Stomach (tissue), 4 donors: ENCODE results near the gene ARL15.

Experiments used
- POLR2A ChIP-seq, 4 donors: fragments of 450-650 bp; IDR thresholded peaks; one replicate each; pipeline ENCODE4 v1.6.1; 2016; ENCODE audit warnings: antibody characterized with exemption in 4 of 4, control low read depth in 2 of 4, mild to moderate bottlenecking in 1 of 4, moderate library complexity in 1 of 4
- POLR2AphosphoS5 ChIP-seq, 3 donors: sonication (generic); formaldehyde crosslinking; IDR thresholded peaks; one replicate each; pipeline ENCODE4 v1.6.1; 2016; ENCODE audit warnings: antibody characterized with exemption in 3 of 3
- TF ChIP-seq, protein P1 (sequence below), 7 experiments: fragments of 450-650 bp in 4 of 7; fragments of 200-600 bp in 3 of 7; sonication (generic) in 3 of 7; IDR thresholded peaks; one replicate each; pipeline ENCODE4 v1.5.1; 2016 to 2019; ENCODE audit warnings: antibody characterized with exemption in 7 of 7, control low read depth in 2 of 7, mild to moderate bottlenecking in 1 of 7

GRCh38 chr5:54227759-54228158 lies 82.6 kb downstream of the ARL15 start:
- TF ChIP-seq POLR2AphosphoS5 (IDR thresholded peaks at IDR 0.05) (no peak), POLR2A (IDR thresholded peaks at IDR 0.05) (no peak)
- TF ChIP-seq, protein P1, sequence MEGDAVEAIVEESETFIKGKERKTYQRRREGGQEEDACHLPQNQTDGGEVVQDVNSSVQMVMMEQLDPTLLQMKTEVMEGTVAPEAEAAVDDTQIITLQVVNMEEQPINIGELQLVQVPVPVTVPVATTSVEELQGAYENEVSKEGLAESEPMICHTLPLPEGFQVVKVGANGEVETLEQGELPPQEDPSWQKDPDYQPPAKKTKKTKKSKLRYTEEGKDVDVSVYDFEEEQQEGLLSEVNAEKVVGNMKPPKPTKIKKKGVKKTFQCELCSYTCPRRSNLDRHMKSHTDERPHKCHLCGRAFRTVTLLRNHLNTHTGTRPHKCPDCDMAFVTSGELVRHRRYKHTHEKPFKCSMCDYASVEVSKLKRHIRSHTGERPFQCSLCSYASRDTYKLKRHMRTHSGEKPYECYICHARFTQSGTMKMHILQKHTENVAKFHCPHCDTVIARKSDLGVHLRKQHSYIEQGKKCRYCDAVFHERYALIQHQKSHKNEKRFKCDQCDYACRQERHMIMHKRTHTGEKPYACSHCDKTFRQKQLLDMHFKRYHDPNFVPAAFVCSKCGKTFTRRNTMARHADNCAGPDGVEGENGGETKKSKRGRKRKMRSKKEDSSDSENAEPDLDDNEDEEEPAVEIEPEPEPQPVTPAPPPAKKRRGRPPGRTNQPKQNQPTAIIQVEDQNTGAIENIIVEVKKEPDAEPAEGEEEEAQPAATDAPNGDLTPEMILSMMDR (IDR thresholded peaks at IDR 0.05) = no peak
